CD14-positive monocyte (primary cell): ENCODE measurements around the gene INPP1. TPM values are rescaled to one million over a fixed set of nuclear protein-coding genes. Genes with fewer than 3 reads are reported as not detected.
A peak's percentile ranks its signal among the peaks of the same experiment; 100 is the strongest.
"Not testable (repeated sequence)": the region's sequence is repeated elsewhere in the genome, so short reads cannot be mapped to it uniquely, and the experiment has no call there.

ENCODE experiments used
- DNase-seq, 3 donors: peaks; one replicate each; pipeline ENCODE4 v3.0.0-alpha.2; 2011 to 2022
- H2AFZ ChIP-seq: 2 replicates; pipeline ENCODE4 v1.6.0; 2012; ENCODE audit warnings: mild to moderate bottlenecking, low read depth, low read length, inconsistent platforms; ENCODE audit not compliant: insufficient read depth, poor library complexity, severe bottlenecking
- H3K27ac ChIP-seq, 2 donors: 1 replicate in 1 of 2; 2 replicates in 1 of 2; pipeline ENCODE4 v1.5.1; 2012 to 2013; ENCODE audit warnings: low read length in 2 of 2, control low read depth in 1 of 2, inconsistent platforms in 1 of 2, low read depth in 1 of 2, mild to moderate bottlenecking in 1 of 2
- H3K27me3 ChIP-seq, 2 donors: one replicate each; pipeline versions ENCODE4 v1.6.0 to v1.6.1; 2011 to 2013; ENCODE audit warnings: low read length in 2 of 2; ENCODE audit not compliant: control insufficient read depth in 2 of 2, insufficient read depth in 2 of 2
- H3K36me3 ChIP-seq, 2 donors: replicated peaks in 1 of 2; 1 replicate in 1 of 2; 2 replicates in 1 of 2; pipeline versions ENCODE4 v1.5.1 to v1.6.1; 2012 to 2013; ENCODE audit warnings: low read length in 2 of 2, control low read depth in 1 of 2, inconsistent platforms in 1 of 2, mild to moderate bottlenecking in 1 of 2; ENCODE audit not compliant: insufficient read depth in 2 of 2, control insufficient read depth in 1 of 2
- H3K4me1 ChIP-seq, 2 donors: 1 replicate in 1 of 2; 2 replicates in 1 of 2; pipeline versions ENCODE4 v1.5.1 to v1.6.1; 2012 to 2013; ENCODE audit warnings: low read length in 2 of 2, control low read depth in 1 of 2, inconsistent platforms in 1 of 2, mild to moderate bottlenecking in 1 of 2, moderate library complexity in 1 of 2; ENCODE audit not compliant: insufficient read depth in 2 of 2, control insufficient read depth in 1 of 2
- H3K4me2 ChIP-seq: replicated peaks from 2 replicates; pipeline ENCODE3; 2012; ENCODE audit warnings: low read length, moderate library complexity, mild to moderate bottlenecking; ENCODE audit not compliant: poor library complexity, severe bottlenecking; ENCODE audit errors: extremely low read depth
- H3K4me3 ChIP-seq, 3 experiments: fragments of 200-600 bp in 1 of 3; sonication (generic) in 1 of 3; replicated peaks in 1 of 3; 1 replicate in 2 of 3; 2 replicates in 1 of 3; pipeline ENCODE4 v1.5.1; 2011 to 2013; ENCODE audit warnings: low read length in 3 of 3, mild to moderate bottlenecking in 3 of 3, control low read depth in 2 of 3, low read depth in 2 of 3, inconsistent platforms in 1 of 3, moderate library complexity in 1 of 3
- H3K79me2 ChIP-seq: 2 replicates; pipeline ENCODE4 v1.6.0; 2012; ENCODE audit warnings: mild to moderate bottlenecking, control low read depth, inconsistent platforms, low read length, moderate library complexity; ENCODE audit not compliant: insufficient read depth
- H3K9ac ChIP-seq: 2 replicates; pipeline ENCODE4 v1.6.0; 2017; ENCODE audit warnings: low read length, mild to moderate bottlenecking; ENCODE audit not compliant: insufficient read depth, poor library complexity, severe bottlenecking
- H3K9me3 ChIP-seq, 2 donors: replicated peaks in 1 of 2; 1 replicate in 1 of 2; 2 replicates in 1 of 2; pipeline versions ENCODE4 v1.5.1 to v1.6.1; 2012 to 2013; ENCODE audit warnings: low read length in 2 of 2, control low read depth in 1 of 2; ENCODE audit not compliant: control insufficient read depth in 1 of 2, insufficient read depth in 1 of 2
- H4K20me1 ChIP-seq: 2 replicates; pipeline ENCODE4 v1.6.0; 2012; ENCODE audit warnings: mild to moderate bottlenecking, low read length, control low read depth, moderate library complexity; ENCODE audit not compliant: insufficient read depth
- H3K27ac Mint-ChIP-seq, 7 donors: one replicate each; pipeline ENCODE4 v1.8.0; 2020; ENCODE audit warnings: mild to moderate bottlenecking in 7 of 7, mixed read lengths in 7 of 7, moderate library complexity in 6 of 7, inconsistent platforms in 2 of 7
- H3K27me3 Mint-ChIP-seq, 3 donors: one replicate each; pipeline ENCODE4 v1.8.0; 2021 to 2022; ENCODE audit warnings: low read depth in 3 of 3, mild to moderate bottlenecking in 3 of 3, mixed read lengths in 3 of 3, moderate library complexity in 3 of 3, inconsistent platforms in 1 of 3
- H3K36me3 Mint-ChIP-seq, 2 donors: one replicate each; pipeline ENCODE4 v1.8.0; 2020; ENCODE audit warnings: mixed read lengths in 2 of 2, inconsistent platforms in 1 of 2, mild to moderate bottlenecking in 1 of 2
- H3K4me1 Mint-ChIP-seq: one replicate; pipeline ENCODE4 v1.8.0; 2020; ENCODE audit warnings: mild to moderate bottlenecking, mixed read lengths
- H3K4me3 Mint-ChIP-seq, 2 donors: one replicate each; pipeline ENCODE4 v1.8.0; 2020; ENCODE audit warnings: mild to moderate bottlenecking in 2 of 2, mixed read lengths in 2 of 2, moderate library complexity in 1 of 2
- H3K9me3 Mint-ChIP-seq, 7 donors: one replicate each; pipeline ENCODE4 v1.8.0; 2020 to 2022; ENCODE audit warnings: mixed read lengths in 7 of 7, mild to moderate bottlenecking in 6 of 7, moderate library complexity in 6 of 7, inconsistent platforms in 2 of 7
- CTCF ChIP-seq: fragments of 200-600 bp; IDR thresholded peaks from one replicate; pipeline ENCODE4 v1.8.0; 2022; ENCODE audit warnings: antibody characterized with exemption, mild to moderate bottlenecking
- WGBS: methylation state at CpG from one replicate; pipeline ENCODE4 v1.1.5; 2013; ENCODE audit warnings: missing lambda C conversion rate; ENCODE audit not compliant: insufficient coverage; 5-methylcytosine and 5-hydroxymethylcytosine counted together
- intact Hi-C, 2 donors: fragments of 100-400 bp; cut with micrococcal nuclease; formaldehyde crosslinking; loops; one replicate each; pipeline versions ENCODE4 v1.15.0 to v1.15.1; 2023
- polyA plus RNA-seq, 3 donors: library from polyadenylated mRNA; depleted of rRNA in 1 of 3; unstranded in 2 of 3; stranded (reverse) in 1 of 3; fragments of 300-500 nt in 2 of 3; fragments of >200 nt in 1 of 3; fragmentation: Illumina TruSeq in 2 of 3; gene quantifications; 1 replicate in 2 of 3; 2 replicates in 1 of 3; pipeline ENCODE4 v1.2.3, GENCODE V29; 2012 to 2021

INPP1 gene
- polyA plus RNA-seq, 3 donors, result 8.9 to 17.8 (median 13.3) TPM

GRCh38 chr2:190308031-190308430 lies 35.4 kb upstream of the INPP1 start:
- no peaks in the 10 kb centered on the region for H4K20me1 ChIP-seq
- no peak overlapping the region for H3K27ac Mint-ChIP-seq
- intact Hi-C loops, result no loop called here
- H3K9ac ChIP-seq, result no peak overlapping the region
- H3K27me3 Mint-ChIP-seq, result no peaks in the 10 kb centered on the region
- no peaks in the 10 kb centered on the region for H3K79me2 ChIP-seq
- H3K9me3 Mint-ChIP-seq, result no peaks in the 10 kb centered on the region
- DNase-seq, result no peak
- no peak overlapping the region for H3K27ac ChIP-seq
- H3K27me3 ChIP-seq, result no peaks in the 10 kb centered on the region
- no peaks in the 10 kb centered on the region for H3K4me1 Mint-ChIP-seq
- peaks cover 6 to 17% of the 10 kb centered on the region in 2 donors for H3K36me3 ChIP-seq
- TF ChIP-seq CTCF, result no peak
- H3K4me3 Mint-ChIP-seq, result no peak overlapping the region
- peaks cover 22 to 24% of the 10 kb centered on the region in 2 donors for H3K36me3 Mint-ChIP-seq
- no peak overlapping the region for H3K4me2 ChIP-seq
- no peak overlapping the region for H2AFZ ChIP-seq
- H3K9me3 ChIP-seq, result no peaks in the 10 kb centered on the region
- no CpG with 5 or more reads among the region's 1 CpG for WGBS
- no peak overlapping the region for H3K4me3 ChIP-seq
- H3K4me1 ChIP-seq, result no peaks in the 10 kb centered on the region

- Histone ChIP-seq H3K9ac (no peak overlapping the region), H4K20me1 (no peaks in the 10 kb centered on the region), H3K79me2 (no peaks in the 10 kb centered on the region), H3K9me3 (no peaks in the 10 kb centered on the region), H3K27me3 (no peaks in the 10 kb centered on the region), H2AFZ (no peak overlapping the region), H3K4me1 (no peaks in the 10 kb centered on the region), H3K27ac (no peak overlapping the region), H3K4me3 (no peak overlapping the region), H3K36me3 (peaks cover 6 to 17% of the 10 kb centered on the region in 2 donors), H3K4me2 (no peak overlapping the region)
- Mint-ChIP-seq H3K27me3 (peaks cover 0 to 1% (median 0%) of the 10 kb centered on the region in 3 donors), H3K4me1 (peaks cover 5% of the 10 kb centered on the region), H3K27ac (peak overlapping the region in 1 of 7 donors; percentile 42), H3K4me3 (no peak overlapping the region), H3K9me3 (no peaks in the 10 kb centered on the region), H3K36me3 (peaks cover 13 to 17% of the 10 kb centered on the region in 2 donors)
- 100% methylated on average over 2 of the region's 7 CpGs for WGBS
- DNase-seq, result no peak
- TF ChIP-seq CTCF, result no peak
- intact Hi-C loops, result no loop called here
Measured at GRCh38 chr2:190311893-190312634, 31.3 kb upstream of the INPP1 start.

- H3K36me3 ChIP-seq, result peaks cover 6 to 17% of the 10 kb centered on the region in 2 donors
- H4K20me1 ChIP-seq, H3K27ac Mint-ChIP-seq, DNase-seq, H3K9me3 ChIP-seq, H3K9me3 Mint-ChIP-seq, H3K79me2 ChIP-seq, H3K4me2 ChIP-seq, H3K4me3 ChIP-seq, H3K9ac ChIP-seq, H3K27ac ChIP-seq, H3K27me3 Mint-ChIP-seq, H3K4me1 Mint-ChIP-seq, H2AFZ ChIP-seq, H3K4me3 Mint-ChIP-seq, H3K4me1 ChIP-seq, H3K27me3 ChIP-seq, intact Hi-C loops: not testable (repeated sequence)
- 100% methylated on average over 2 of the region's 5 CpGs for WGBS
- H3K36me3 Mint-ChIP-seq, result peaks cover 13 to 17% of the 10 kb centered on the region in 2 donors
Measured at GRCh38 chr2:190312635-190313025, 30.8 kb upstream of the INPP1 start.
